ENCODE measurements around the gene TSHZ2.

Gene TSHZ2

DNA sequence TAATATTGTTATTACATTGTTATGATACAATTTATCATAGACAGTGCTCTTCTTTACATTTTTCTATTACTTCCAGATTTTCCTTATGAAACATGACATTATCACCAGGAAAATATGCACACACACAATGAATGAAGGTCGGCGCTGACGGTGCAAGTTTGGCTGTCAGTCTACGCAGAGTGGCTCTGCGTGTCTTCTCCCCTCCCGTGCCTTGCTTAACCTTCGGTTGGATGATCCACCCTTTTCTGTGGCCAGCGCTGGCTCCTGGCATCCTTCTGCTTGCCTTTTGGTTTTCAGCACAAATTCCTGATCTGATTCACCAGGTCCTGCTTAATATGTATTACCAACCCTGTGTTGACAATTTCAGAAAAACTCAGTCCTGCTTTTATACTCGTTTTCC is 157.4 kb downstream of the TSHZ2 start:
- DNase-seq (ENCODE audit: low read depth in 2 of 2), result no peak

DNA sequence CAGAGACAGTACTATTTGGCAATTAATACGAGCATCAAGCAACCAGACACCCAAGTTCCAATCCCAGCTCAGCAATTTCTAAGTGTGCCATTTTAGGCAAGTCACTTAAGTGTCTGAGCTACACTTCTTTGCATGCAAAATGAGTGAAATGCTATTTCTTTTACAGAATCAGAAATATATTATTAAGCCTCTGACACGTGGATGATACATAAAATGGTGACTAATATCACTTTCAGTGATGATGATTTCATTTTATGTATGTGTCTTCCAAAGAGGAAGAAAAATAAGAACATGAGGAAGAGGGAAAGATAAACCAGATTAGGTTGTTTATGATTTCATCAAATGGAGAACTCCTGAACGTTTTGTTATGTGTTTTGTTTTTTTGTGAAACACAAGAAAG is 158.6 kb downstream of the TSHZ2 start:
- no peak for DNase-seq (ENCODE audit: low read depth in 2 of 2)

DNA sequence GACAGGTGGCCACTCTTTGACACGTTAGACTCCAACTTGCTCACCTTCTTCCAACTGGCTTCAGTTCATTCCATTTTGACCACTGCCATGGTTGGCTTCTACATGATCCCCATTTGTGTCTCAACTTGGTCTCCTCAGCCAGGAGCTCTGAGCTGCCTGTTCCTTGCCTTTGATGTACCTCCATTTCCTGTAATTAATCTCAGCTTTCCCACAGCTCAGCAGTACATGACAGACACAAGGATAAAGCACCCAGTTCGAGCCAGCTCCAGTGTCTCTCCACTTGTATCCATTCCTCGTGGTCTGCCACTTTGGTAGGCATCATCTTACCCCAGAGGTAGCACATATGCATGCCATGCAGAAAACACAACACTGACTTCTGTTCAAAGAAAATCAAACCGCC is 161.0 kb downstream of the TSHZ2 start:
- no peak for DNase-seq (ENCODE audit: low read depth in 2 of 2)

DNA sequence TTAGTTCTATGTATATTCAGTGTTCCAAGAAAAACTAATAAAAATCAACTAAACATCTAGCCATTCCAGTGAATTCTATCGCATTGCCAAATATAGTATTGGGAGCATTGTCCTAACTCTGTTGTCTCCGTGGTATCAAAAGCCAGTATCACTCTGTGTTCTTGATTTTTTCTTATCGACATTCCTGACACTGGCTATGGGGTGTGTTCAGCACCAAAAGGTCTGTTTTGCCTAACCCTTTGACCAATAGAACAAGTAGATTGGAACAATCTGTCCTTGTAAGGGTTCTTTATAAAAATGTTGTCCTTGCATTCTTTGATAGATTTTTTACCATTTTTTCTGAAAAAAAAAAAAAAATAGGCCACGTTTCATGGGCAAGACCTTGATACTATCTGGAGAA is 161.5 kb downstream of the TSHZ2 start:
- DNase-seq (ENCODE audit: low read depth in 2 of 2), result no peak

DNA sequence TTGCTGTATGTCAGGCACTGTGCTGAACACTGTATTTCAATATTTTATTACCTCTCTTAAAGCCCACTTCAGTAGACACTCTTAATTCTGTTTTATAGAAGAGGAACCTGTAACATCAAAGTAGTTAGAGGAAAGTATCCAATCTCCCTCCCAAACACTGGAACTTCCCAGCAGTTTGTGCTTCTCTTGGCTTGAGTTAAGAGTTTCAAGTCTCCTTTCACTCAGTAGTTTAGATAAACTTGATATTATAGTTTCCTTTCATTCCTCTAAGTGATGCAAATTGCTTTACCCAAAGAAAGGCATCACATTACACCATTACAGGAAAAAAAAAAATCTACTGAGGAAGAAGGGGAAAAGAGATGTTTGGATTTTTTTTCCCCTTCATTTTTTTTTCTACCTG is 164.3 kb downstream of the TSHZ2 start:
- DNase-seq (ENCODE audit: low read depth in 2 of 2), result no peak

DNA sequence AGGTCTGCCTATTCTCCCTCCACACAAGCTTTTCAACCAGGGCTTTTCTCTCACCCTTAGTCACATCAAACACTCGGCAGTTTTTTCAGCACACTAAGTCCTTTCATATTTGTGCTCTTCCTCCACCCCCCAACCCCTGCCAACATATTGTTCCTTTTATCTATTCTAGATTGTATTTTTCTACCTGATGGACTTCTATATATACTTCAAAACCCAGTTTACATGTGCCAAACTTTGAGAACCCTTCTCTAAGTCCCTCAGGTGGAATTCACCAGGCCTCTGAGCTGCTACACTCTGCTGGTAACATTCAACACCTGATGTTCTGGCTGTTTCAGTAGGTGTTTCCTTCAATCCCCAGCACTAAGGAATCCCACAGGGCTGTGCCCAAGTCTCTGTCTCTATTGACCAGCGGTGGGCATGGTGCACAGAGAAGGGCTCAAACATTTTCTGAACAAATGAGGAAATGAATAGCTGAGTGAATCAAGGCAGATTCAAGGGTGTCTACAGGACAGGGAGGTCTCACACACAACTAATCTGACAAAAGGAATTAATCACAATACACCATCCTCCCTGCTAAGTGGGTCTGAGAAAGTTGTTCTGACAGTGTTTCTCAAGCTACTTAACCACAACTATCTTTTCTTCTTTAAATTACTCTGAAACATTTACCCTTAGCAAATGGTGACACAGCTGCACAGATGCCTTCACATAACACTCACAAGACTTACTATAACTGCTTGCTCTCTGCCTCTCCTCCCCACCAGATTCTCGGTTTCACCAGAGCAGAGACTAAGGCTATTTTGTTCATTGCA is 166.5 kb downstream of the TSHZ2 start:
- no peak for DNase-seq (ENCODE audit: low read depth in 2 of 2)

DNA sequence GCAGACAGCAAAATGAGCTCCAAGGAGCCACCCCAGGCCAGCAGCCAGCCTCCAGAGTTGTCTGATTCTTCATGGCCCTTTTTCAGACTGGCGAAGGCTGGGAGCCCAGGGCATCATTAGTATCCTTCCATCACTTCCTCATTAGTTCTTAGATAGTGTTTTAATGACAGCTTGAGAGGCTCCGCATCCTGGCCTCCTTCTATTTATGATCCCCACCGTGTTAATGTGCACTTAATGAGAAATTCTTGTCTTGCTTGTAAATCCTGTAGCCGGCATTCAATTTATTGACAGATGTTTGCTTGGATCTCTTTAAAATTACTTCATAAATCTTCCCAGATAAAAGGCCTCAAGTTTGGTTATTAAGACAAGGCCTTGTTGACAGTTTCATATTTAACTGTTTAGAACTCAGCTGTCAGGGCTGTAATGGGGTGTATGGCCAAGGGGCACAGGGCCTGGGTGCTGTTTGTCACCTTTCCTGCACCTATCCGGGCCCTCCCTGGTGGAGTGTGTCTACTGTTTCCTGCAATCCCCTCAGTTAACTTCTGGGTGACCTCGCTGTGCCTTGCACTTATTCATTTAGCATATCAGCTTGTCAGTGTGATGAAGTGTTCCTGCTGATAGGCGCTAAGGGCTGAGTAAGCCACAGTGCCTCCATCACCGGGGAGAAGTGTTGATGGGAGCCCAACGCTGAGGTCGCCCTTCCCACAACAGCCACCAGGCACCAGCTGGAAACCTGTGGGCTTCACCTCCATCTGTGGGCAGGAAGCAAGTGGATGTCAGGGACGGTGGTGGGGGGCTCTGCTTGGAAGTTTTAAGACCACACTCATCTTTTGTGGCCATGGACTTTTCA is 169.3 kb downstream of the TSHZ2 start:
- no peak for DNase-seq (ENCODE audit: low read depth in 2 of 2)

DNA sequence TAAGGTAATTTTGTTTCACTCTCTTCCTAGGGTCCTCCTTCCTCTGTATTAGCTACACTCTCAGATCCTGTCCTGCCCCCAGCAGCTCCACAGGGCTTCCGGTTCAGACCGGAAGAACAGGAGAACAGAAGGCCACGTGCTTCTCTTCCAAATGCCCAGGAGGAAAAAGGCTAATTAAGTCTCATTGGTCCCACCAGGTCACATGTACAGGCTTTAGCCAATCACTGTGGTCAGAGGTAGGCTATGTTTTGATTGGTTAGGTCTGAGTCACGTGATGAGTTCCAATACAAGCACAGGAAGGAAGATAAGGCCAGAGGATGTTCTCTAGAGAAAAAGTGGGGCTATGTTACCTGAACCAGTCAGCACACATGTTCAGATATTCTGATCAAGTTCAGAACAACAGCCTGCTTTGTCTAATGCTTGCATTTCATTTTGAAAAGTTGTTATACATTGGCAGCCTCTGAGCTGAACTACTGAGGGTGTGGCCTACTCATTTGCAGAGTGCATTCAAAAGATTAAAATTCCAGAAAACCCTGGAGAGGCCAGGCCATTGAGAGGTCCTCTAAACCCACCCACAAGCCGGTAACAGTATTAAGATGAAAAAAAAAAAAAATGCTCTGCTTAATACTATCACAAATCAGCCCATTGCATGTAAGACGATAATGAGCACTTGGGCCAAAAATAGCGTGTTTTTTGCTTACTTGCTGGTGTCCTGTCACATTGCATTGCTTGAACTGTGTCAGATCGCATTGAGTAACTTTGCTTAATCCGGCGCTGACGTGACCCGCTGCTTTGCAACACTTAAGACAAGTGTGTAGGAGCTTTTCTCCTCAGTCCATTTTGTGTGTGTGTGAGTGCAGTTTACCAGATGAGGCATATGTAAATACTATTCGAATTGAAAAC is 170.3 kb downstream of the TSHZ2 start:
- no peak for DNase-seq (ENCODE audit: low read depth in 2 of 2)

DNA sequence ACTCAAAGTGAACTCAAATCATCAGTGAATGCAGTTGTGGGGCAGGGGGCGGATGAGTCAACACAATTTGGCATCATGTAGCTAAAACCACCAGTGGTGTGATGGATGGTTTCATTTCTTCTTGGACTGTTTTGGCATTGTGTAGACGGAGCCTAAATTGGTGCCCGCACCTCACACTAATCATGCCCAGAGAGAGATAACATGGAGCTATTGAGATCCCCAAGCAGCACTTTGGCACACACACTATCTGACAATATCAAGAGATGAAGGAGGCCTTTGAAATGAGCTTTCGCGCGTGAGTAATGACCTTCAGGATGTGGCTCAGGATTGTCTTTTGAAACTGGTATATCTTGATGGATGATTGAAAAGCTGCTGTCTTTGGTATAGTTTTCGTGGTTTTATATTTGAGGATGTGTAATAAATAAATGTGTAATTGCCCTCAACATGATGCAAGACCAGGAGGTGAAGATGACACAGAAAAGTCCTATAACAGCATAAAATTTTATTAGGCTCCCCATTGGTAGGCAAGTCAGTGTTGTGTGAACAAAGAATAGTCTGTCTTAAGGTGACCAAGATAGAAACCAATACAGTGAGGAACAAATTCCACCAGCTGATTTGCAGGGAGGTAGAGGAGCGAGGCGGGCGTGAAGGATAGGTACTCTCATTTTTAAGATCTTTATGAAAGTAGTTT is 174.2 kb downstream of the TSHZ2 start:
- no peak for DNase-seq (ENCODE audit: low read depth in 2 of 2)

DNA sequence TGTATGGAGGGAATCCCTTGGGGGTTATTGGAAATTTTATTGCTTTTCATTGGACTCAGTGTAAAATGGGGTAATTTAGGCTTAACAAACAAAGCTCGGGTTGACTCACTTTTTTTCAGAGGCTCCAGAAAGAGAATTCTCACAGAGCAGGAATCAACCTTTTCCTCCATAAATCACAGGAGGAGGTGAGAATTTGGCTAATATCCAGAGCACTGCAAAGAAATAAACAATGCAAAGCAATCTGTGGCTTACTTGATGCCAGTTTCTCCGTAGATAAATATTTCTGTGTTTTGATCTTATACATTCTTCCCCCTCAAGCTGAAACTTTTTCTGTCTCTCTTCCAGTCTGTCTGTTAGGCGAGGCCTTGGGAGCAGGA is 176.6 kb downstream of the TSHZ2 start:
- DNase-seq (ENCODE audit: low read depth in 2 of 2), result no peak

DNA sequence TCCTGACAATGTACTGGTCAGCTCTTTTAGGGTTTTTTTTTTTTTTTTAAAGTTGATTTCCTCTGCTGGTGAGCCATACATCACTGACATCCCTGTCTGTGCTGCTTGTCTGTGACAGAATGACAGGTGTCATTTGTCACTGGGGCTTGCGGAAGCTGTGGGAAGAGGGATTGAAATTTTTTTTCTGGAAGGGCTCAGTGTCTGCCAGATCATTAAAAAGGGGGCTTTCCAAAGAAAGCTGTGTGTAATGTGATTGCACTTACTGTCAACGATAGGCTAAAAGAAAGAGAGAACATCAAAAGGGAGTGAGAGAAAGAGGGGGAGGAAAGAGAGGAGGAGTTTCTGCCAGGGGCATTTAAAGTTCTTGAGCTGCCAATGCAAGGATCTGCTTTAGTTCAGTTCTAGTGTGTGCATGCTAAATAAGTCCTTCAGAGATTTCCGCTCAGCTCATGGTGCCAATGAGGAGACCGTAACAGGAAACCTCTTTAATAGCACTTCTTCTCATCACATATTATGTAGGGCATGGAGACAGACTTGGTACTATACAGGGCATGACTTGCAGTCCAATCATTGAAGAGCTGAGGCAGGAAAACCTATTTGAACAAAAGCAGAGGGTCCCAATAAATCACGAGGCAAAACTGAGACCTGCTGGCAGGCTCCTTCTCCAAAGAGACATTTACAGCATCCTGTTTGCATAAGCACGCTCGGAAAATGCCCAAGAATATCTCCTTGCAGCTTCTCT is 177.2 kb downstream of the TSHZ2 start:
- no peak for DNase-seq (ENCODE audit: low read depth in 2 of 2)

DNA sequence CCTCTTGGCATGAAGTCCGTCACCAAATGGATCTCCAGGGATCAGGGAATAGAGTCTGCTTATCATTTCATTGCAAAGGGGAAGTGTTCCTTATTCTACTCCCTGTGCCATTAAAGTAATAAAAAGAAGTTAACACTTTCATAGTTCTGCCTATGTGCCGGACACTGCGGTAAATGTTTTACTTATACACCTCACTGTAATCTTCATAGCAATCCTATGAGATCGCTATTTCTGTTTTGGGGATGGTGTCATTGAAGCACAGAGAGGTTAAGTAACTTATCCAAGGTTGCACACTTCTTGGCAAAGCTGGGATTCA is 177.7 kb downstream of the TSHZ2 start:
- no peak for DNase-seq (ENCODE audit: low read depth in 2 of 2)

DNA sequence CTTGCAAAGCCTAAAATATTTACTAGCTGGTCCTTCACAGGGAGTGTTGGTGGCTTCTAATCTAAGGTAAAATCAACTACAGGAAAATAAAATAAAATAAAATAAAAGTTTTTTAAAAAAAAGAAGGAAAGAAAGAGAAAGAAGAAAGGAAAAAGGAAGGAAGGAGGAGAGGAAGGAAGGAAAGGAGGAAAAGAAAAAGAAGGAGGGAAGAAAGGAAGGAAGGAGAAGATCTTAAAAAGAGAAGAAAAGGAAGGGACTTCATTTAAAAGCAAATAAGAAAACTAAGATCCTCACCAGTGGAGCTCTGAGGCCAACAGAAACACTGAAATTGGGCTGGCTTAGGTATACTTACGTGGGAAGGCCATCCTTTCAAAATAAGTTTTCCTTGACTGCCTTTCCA is 178.4 kb downstream of the TSHZ2 start:
- DNase-seq (ENCODE audit: low read depth in 2 of 2), result no peak

DNA sequence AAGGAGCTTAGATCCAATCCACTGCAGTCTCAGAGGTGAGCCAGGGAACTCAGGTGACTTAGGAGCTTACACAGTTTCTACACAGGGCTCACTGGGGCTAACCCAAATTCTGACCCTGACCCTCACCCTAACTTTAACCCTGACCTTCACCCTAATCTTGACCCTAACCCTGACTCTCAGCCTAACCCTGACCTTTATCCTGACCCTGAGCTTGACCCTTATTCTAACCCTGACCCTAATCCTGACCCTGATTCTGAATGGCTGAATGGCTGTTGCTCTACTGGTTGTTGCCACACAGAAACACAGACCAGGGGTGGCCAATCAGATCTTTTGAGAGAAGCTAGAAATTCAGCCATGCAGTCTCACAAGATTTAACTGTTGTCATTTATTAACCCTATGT is 180.1 kb downstream of the TSHZ2 start:
- no peak for DNase-seq (ENCODE audit: low read depth in 2 of 2)

DNA sequence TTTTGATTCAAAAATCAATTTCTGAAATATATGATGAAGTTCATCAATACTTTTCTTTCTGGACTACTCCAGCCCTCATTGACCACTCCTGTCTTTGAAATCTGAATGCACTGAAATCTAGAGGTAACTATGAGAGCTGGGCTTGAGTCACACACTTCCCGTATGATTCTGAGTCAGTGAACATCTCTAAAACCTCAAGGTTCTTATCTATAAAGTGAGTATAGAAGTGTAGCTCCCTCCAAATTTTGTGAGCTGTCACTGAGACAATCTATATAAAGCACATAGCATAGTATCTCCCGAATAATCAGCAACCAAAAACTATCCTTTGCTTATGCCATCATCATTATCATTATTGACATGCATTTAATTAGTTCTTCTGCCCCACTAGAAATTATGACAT is 182.4 kb downstream of the TSHZ2 start:
- DNase-seq (ENCODE audit: low read depth in 2 of 2), result no peak

DNA sequence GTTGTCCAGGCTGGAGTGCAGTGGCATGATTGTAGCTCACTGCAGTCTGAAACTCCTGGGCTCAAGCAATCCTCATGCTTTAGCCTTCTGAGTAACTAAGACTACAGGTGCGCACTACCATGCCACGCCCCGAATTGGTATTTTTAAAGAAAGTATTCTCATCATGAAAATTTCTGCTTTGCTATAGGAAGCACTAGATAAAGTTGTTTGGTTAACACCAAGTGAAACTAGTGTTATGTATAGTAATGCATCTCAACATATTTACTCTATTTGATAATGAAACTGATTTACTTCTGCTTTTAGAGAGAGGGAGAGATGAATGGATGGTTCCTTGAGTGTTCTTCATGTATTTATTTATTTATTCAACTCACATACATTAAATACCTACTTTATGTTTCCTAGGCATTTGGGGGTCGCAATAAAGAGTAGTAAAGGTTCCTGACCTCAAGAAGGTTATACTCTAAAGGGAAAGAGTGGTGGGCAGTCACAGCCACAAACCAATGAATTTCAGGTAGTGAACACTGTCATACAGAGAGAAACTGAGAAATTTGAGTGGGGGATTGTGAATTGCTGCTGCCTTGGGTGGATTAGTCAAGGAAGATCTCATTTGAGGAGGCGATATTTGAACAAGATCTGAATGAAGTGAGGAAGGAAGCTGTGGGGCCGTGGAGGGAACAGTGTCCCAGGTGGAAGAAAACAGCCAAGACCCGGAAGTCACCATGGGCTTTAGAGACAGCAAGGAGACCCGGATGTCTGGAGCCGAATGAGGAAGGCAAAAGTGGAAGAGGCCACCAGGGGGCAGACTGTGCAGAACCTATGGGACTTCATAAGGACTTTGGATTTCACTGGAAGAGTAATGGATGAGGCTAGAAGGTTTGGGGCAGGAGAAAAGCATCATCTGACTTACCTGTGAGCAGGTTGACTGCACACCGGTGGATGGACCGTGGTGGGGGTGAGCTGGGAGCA is 185.6 kb downstream of the TSHZ2 start:
- peak in 1 of 2 donors; percentile 2 for DNase-seq (ENCODE audit: low read depth in 2 of 2)

DNA sequence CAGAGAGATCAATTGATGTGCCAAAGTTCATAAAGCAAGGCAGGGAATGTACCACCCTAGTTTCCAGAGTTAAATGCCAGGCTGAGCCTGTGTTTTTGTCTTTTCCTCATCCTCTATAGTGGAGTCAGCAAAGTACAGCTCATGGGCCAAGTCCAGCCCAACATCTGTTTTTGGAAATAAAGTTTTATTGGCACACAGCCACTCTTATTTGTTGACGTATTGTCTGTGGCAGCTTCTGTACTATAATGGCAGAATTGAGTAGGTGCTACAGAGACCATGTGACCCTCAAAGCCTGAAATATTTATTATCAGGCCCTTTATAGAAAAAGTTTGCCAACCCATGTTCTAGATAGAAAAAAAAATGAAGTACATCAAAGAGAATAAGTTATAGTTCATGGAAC is 187.0 kb downstream of the TSHZ2 start:
- no peak for DNase-seq (ENCODE audit: low read depth in 2 of 2)

DNA sequence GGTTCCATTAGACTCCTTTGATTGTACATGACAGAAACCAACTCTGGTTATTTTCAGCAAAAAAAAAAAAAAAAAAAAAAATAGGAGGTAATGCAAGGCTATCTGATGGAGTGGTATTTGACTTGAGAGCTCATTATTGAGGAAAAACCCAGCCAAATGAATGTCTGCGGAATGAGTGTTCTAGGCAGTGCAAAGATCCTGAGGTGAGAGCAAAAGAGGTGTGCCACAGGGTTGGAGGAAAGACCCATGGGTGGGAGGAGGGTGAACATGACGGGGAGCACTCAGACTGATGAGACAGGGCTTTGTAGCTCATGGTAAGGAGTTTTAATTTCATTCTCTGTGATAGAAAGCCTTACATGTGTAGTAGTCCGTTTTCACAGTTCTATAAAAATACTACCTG is 188.9 kb downstream of the TSHZ2 start:
- no peak for DNase-seq (ENCODE audit: low read depth in 2 of 2)

DNA sequence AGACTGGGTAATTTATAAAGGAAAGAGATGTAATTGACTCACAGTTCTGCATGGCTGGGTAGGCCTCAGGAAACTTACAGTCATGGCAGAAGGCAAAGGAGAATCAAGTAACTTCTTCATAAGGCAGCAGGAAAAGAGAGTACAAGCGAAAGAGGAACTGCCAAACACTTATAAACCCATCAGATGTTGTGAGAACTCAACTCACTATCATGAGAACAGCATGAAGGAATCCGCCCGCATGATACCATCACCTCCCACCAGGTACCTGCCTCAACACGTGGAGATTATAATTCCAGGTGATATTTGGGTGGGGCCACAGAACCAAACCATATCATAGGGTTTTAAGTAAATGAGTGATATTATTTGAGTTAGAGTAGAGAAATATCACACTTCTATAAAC is 189.3 kb downstream of the TSHZ2 start:
- no peak for DNase-seq (ENCODE audit: low read depth in 2 of 2)

All from stimulated activated CD8-positive, alpha-beta memory T cell treated with anti-CD3 and anti-CD28 coated beads, Interleukin-15, amount 100 ng/mL, for 4 hours (primary cell).